NCI-H526 treated with DMSO at 0.1 percent for 48 hours (cell line): Measurements from ENCODE around the gene MAP3K13.
"Not testable (repeated sequence)": the region's sequence is repeated elsewhere in the genome, so short reads cannot be mapped to it uniquely, and the experiment has no call there.

ENCODE experiments used
- DNase-seq: peaks from one replicate; lab custom pipeline; 2025; lab: John Stamatoyannopoulos, UW

MAP3K13 gene

GRCh38 chr3:185448107-185448506 is 85.2 kb downstream of the MAP3K13 start:
- DNase-seq, result no peak

- not testable (repeated sequence) for DNase-seq
Measured at GRCh38 chr3:185451432-185451831, 88.5 kb downstream of the MAP3K13 start.

DNA sequence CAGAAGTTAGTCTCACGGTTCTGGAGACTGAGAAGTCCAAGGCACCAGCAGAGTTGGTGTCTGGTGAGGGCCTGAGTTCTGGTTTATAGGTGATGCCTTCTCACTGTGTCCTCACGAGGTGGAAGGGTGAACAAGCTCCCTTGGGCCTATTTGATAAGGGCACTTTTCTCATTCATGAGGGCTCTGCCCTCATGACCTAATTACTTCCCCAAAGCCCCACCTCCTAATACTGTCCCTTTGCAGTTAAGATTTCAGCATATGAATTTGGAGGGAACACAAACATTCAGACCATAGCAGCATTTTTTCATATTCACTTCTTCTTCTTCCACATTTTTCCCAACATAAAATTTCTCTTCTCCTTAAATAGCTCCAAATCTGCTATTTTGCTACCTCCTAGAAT is 94.4 kb downstream of the MAP3K13 start:
- no peak for DNase-seq

- DNase-seq, result no peak
Measured at GRCh38 chr3:185460309-185460708, 97.4 kb downstream of the MAP3K13 start.

DNA sequence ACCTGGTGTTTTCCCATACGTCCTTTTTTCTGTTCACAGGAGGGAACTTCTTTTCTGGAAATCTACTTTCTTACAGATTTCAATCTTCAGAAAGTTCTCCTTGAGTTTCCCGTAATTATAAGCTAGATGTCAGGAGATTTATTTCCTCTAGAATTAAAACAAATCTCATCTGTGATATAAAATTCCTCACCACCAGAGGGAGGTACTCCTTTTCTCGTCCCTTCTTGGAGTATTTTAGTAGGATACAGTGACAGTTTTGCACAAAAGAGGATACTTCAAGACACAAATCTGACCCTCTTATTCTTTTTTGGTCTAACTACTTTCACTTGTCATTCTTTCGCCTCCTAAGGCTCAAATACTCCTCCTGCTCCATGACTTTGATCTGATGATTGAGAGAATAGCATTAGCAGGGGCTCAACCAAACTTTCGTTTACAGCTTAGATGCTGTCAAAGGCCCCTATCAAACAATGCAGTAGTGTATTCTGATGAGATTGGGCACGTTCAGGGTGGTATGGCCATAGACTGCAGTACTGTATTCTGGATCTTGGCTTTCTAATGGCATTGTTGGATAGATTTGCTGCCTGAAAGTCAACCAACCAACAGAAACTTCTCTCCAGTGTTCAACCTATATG is 97.9 kb downstream of the MAP3K13 start:
- no peak for DNase-seq

- DNase-seq, result no peak
Measured at GRCh38 chr3:185465471-185465870, 102.5 kb downstream of the MAP3K13 start.

DNA sequence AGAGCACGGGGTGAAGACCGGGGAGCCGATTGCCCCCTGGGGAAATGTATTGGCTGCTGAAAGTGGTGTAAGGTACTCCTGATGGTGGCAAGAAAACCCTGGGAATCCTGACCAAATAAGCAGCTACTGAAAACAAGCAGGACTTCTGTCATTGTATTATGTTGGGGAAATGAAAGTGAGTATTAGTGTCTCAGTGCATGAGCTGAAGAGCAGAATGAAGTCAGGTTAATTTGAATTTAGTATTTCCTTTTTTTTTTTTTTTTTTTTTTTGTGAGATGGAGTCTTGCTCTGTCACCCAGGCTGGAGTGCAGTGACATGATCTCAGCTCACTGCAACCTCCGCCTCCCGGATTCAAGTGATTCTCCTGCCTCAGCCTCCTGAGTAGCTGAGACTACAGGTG is 103.2 kb downstream of the MAP3K13 start:
- DNase-seq, result not testable (repeated sequence)

DNA sequence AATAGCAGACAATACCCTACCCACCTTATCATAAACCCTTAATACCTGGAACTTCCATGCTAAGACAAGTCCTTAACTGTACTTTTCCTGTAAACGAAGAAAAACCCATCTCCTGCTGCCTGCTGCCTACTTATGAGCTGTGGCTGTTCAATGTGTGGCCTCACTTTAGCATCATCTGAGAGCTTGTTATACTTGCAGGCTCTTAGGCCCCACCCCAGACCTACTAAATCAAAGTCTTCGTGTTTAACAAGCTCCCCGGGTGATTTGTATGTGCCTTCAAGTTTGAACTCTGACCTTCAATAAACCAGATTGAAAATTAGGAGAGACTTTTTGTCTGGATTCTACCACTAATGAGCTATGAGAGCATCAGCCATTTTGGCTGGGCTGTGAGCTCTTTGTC is 106.6 kb downstream of the MAP3K13 start:
- no peak for DNase-seq

- DNase-seq, result no peak
Measured at GRCh38 chr3:185470323-185470722, 107.4 kb downstream of the MAP3K13 start.

DNA sequence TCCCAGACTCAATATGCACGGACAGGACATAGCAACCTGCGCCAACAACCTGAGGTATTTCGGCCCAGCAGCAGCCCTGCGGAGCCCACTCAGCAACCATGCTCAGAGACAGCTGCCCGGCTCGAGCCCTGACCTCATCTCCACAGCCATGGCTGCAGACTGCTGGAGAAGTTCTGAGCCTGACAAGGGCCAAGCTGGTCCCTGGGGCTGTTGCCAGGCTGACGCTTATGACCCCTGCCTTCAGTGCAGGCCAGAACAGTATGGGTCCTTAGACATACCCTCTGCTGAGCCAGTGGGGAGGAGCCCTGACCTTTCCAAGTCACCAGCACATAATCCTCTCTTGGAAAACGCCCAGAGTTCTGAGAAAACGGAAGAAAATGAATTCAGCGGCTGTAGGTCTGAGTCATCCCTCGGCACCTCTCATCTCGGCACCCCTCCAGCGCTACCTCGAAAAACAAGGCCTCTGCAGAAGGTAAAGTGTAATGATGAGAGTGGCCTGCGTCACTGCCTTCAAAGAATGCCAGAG is 110.4 kb downstream of the MAP3K13 start:
- DNase-seq, result no peak

- not testable (repeated sequence) for DNase-seq
Measured at GRCh38 chr3:185474922-185475321, 112.0 kb downstream of the MAP3K13 start.

- DNase-seq, result no peak
Measured at GRCh38 chr3:185477316-185477715, 114.4 kb downstream of the MAP3K13 start.

- DNase-seq, result no peak
Measured at GRCh38 chr3:185479373-185479945, 116.5 kb downstream of the MAP3K13 start.

DNA sequence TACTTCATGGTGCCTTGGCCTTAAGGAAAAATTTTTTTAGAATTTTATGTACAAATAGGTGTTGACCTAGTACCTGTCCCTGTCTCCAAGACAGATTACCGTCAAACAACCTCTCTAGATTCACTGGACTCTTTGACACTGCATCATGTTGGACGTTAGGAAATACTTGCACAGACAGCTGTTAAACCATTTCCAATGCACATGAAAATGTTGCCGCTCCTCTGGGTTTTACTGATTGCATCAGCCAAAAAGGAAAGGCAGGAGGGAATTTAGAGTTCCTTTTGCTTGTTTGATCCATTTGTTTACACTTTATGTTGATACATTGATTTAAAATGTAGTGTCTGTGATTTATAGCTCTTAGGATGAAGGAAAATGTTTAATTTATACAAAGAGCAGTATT is 121.4 kb downstream of the MAP3K13 start:
- no peak for DNase-seq

- DNase-seq, result no peak
Measured at GRCh38 chr3:185486394-185486793, 123.5 kb downstream of the MAP3K13 start.

DNA sequence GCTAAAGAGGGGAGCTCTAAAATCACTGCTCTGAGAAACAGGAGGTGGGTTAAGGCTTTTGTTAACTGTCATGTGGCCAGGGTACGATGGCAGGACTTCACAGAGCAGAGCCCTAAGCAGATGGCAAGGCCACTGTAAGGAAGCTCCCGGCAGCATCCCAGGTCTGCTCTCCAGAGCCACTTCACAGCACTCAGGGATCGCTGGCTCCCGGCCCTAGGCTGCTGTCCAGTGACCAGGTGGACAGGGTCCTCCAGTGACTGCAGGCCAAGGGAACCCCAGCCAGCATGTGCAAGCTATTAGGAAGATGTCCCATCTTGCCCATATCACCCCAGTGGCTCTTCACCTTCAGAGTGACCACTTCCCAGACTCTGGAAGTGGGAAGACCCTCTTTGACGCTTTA is 125.5 kb downstream of the MAP3K13 start:
- no peak for DNase-seq

DNA sequence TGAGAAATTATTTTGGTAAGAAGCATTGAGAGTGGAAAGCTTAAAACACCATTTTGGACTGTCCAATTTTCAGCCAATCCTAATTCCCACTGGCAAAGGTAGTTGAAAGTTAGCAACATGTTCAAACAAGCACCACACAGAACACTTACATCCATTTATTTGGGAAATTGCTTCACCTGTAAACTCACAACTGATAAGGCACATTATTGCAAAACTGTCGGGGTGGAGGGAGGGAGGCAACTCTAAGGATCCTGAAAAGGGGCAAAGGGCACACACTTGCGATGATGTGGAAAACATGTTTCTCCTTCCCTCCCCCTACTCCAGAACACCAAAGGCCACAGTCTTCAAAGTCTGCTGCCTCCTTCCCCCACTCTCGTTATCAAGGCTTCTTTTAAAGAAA is 126.5 kb downstream of the MAP3K13 start:
- no peak for DNase-seq

- DNase-seq, result no peak
Measured at GRCh38 chr3:185490241-185490640, 127.3 kb downstream of the MAP3K13 start.

DNA sequence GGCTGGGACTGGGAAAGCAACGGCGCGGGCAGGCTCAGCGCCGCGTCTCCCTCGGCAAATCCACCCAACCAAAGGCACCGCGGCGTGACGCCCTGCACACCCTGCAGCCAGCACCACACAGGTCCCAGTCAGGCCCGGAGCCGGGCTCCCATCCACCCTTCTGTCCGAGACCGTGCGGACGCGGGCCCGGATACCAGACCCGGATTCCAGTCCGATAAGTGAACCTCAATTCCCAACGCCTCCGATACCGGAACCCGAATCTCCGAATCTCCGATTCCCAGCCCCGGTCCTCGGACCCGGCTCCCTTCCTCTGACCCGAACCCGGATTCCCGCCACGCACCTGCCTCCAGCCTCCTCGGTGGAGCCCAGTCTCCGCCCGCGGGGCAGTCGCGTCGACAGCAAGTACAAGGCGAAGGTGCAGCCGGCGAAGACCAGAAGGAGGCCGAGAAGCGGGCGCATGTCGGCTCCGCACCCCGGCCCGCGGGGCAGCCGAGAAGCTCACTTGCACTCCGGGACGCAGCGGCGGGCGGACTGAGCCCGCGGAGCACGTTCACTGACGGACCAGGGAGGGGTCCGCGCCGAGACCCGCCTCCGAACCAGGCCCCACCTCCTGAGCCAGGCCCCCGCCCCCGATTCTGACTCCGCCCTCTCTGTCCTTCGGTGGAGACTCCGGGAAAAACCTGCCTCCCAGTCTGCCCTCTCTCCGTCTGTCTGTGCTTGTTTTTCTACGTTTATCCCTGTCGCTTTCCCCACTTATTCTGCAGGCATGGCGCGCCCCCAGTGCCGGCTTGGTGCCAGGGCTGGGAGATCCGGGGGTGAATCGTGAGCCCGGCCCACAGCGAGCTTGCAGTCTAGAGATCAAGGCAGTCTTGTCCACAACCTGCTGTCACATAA is 135.8 kb downstream of the MAP3K13 start, which contains the start of gene TMEM41A:
TMEM41A (minus strand) TSS at position 533 of the 894 bp plus-strand sequence; CDS start at position 459, 74 bp downstream.
- peak; percentile 87 for DNase-seq

DNA sequence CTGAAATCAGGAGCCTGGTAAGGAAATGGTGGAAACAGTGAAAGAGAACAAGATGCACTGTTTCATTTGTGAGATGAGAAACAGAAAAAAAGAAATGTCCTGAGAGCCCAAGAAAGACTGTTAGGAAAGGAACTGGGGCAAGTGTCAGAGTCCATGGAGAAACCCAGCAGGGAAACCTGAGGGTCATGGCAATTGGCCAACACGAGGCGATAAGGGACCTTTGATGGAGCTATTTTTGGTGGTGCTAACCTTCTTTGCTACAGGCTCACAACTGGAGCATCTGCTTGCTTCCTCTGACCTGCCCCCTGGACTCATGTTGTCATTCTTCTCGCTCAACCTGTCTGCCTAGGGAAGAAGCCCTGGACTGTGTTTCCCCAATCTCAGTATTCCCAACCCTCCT is 140.1 kb downstream of the MAP3K13 start:
- DNase-seq, result no peak

DNA sequence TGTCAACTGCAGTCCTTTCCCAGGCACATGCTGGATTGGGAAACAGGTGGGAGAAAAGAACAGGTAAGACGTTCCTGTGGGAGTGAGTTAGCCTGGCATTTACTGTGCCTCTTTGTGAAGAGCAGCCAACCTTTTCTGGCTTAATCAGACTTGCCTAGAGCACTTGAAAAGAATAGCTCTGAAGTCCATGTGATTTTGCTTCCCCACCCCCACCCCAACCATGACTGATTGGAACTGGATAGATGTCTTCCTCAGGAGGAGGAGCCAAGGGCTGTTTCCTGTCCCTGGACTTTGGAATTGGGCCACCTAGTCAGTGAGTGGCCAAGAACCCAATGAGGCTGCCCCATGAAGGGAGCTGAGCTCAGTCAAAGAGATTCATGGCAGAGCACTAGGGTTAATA is 140.6 kb downstream of the MAP3K13 start:
- DNase-seq, result no peak

DNA sequence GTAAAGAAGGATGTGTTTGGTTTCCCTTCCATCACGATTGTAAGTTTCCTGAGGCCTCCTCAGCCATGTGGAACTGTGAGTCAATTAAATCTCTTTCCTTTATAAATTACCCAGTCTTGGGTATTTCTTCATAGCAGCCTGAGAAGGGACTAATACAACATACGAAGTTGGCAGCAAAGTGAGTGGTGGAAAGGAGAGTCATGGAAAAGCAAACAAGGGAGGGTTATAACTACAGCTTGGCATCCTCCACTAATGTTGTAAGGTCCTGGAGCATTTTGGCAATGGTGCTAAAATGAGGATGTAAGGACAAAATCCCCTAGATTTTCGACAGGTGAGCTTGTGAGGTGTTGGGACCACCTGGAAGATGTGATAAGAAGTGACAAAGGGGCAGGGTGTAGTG is 141.7 kb downstream of the MAP3K13 start:
- DNase-seq, result no peak

DNA sequence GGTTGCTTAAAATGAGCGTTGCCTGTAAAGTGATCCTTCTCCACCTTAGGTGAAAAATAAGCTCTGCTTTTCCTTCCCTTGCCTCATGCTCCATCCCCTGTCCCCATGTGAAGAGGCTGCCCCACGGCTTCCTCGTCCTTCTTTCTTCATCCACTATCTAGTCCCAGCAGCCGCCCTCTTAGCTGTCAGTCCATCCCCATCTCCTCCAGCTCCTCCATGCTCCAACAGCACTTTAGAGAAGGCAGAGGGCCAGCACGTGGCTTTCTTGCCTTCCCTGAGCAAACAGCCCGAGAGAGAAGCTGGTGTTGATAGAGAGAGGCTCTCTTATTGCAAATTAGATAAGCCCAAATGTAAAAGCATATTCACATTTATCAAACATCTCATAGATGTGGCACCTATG is 144.9 kb downstream of the MAP3K13 start:
- DNase-seq, result no peak
